Fibroblast of pulmonary artery (primary cell): ENCODE results near the gene PDGFB.
A peak's percentile ranks its signal among the peaks of the same experiment; 100 is the strongest.

Experiments
- DNase-seq: peaks from one replicate; pipeline ENCODE4 v3.0.0-alpha.2; 2010; ENCODE audit warnings: low read depth
- H3K4me3 ChIP-seq: replicated peaks from 2 replicates; pipeline ENCODE4 v1.5.1; 2011; ENCODE audit warnings: low read depth, mild to moderate bottlenecking, control low read depth, low read length, moderate library complexity
- CTCF ChIP-seq: IDR thresholded peaks from 2 replicates; pipeline ENCODE4 v1.5.1; 2011; ENCODE audit warnings: mild to moderate bottlenecking, control low read depth, low read length, inconsistent platforms; ENCODE audit errors: missing control alignments

Gene PDGFB

DNA sequence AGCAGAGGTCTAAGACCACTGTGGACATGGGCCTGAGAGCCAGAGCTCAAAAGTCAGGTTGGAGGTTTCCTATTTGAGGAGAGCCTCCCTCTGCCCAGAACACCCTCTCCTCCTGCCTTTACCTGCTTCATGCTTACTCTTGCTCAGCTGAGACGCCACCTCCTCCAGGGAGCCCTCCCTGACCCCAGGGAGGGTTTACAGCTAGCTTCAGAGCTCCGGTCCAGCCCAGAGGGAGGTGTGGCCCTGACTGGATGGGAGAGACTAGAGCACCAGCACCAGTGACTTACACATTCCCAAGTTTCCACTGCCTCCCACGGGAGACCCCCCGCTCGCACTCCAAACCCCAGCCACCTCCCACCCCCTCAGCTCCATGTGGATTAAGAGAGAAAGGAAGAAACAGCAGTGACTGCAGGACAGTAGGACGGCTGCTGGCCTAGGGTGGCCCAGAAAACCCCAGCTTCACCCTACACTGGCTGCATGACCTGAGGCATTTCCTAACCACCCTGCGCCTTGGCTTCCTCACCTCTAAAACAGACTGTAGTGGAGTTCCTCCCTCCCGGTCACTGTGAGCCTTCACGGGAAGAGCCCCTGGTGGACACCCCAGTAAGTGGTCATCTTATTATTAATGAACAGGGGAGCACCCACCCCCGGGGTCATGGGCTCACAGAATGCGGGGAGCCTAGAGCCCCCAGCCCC is 24.5 kb upstream of the PDGFB start:
- H3K4me3 ChIP-seq: no peak overlapping the region
- no peak for TF ChIP-seq CTCF
- no peak for DNase-seq

- no peak for TF ChIP-seq CTCF
- no peak for DNase-seq
- H3K4me3 ChIP-seq: no peak overlapping the region
Observed at GRCh38 chr22:39268645-39269044, 23.9 kb upstream of the PDGFB start.

- TF ChIP-seq CTCF: no peak
- DNase-seq: no peak
- H3K4me3 ChIP-seq: no peak overlapping the region
Observed at GRCh38 chr22:39267974-39268373, 23.2 kb upstream of the PDGFB start.

- DNase-seq: peak; percentile 47
- no peak for TF ChIP-seq CTCF
- H3K4me3 ChIP-seq: no peak overlapping the region
Observed at GRCh38 chr22:39266398-39267030, 21.7 kb upstream of the PDGFB start.

DNA sequence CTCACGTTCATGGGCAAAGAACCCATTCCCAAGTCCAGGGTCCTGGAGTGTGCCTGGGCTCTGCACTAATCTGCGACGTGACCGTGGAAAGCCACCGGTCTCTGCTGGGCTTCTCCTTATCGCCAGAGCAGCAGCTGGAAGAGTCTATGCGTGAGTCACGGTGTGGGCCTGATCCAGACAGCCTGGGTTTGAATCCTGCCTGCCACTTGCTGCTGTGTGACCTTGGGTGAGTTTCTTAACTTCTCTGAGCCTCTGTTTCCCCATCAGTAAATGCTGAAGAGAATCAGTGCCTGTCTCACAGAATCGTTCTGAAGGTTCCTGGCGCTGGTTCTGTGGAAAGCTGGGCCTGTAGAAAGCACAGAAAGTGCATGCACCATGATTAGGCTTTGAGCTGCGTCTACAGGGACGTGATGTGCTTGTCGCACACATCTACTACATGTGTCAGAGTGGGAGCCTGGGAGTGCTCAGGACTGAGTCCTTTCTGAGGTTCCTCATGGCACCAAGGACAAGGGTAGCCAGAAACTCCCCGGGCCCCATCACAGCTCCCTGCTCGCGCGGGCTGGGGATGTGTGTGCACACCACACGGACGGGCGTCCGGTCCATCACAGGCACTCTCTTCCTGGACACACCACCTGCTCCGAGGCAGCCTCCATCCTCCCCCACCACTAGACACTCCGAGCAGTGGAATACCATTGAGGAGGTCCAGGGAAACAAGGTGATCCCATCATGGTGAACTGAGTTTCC is 20.5 kb upstream of the PDGFB start:
- no peak for TF ChIP-seq CTCF
- DNase-seq: no peak

GRCh38 chr22:39264349-39265038 is 19.7 kb upstream of the PDGFB start:
- H3K4me3 ChIP-seq: no peak overlapping the region
- no peak for TF ChIP-seq CTCF
- no peak for DNase-seq

More for the DNA sequence above, 20.5 kb upstream of the PDGFB start:
- no peak overlapping the region for H3K4me3 ChIP-seq
